Mesothelial cell of epicardium (in vitro differentiated cells): ENCODE measurements around the gene TRIM62. TPM values are rescaled to one million over a fixed set of nuclear protein-coding genes. Genes with fewer than 3 reads are reported as not detected.

Experiments
- DNase-seq, 2 experiments: peaks; one replicate each; pipeline ENCODE4 v3.0.0; 2021; ENCODE audit warnings: low spot score in 2 of 2; ENCODE audit not compliant: unreplicated experiment in 2 of 2
- H3K27ac Mint-ChIP-seq: 2 replicates; pipeline ENCODE4 v1.8.0; 2021; ENCODE audit warnings: mixed read lengths
- H3K27me3 Mint-ChIP-seq: 2 replicates; pipeline ENCODE4 v1.8.0; 2021; ENCODE audit warnings: low read depth, mixed read lengths
- H3K36me3 Mint-ChIP-seq: 2 replicates; pipeline ENCODE4 v1.8.0; 2021; ENCODE audit warnings: mixed read lengths
- H3K4me1 Mint-ChIP-seq: 2 replicates; pipeline ENCODE4 v1.8.0; 2021; ENCODE audit warnings: mixed read lengths
- H3K4me3 Mint-ChIP-seq: 2 replicates; pipeline ENCODE4 v1.8.0; 2021; ENCODE audit warnings: mild to moderate bottlenecking, moderate library complexity, mixed read lengths
- H3K9me3 Mint-ChIP-seq: 2 replicates; pipeline ENCODE4 v1.8.0; 2021; ENCODE audit warnings: mixed read lengths
- total RNA-seq: library from RNA; stranded (reverse); gene quantifications from 3 replicates; pipeline ENCODE4 v1.2.1, GENCODE V29; 2021
- TF ChIP-seq, protein P1 (sequence below): fragments of 200-600 bp; sonication (generic); IDR thresholded peaks from one replicate; pipeline ENCODE4 v1.5.0; 2021; ENCODE audit warnings: antibody characterized with exemption; ENCODE audit not compliant: unreplicated experiment

TRIM62 gene
- total RNA-seq, 1 donor from 2014 or later, result 13.9 TPM

DNA sequence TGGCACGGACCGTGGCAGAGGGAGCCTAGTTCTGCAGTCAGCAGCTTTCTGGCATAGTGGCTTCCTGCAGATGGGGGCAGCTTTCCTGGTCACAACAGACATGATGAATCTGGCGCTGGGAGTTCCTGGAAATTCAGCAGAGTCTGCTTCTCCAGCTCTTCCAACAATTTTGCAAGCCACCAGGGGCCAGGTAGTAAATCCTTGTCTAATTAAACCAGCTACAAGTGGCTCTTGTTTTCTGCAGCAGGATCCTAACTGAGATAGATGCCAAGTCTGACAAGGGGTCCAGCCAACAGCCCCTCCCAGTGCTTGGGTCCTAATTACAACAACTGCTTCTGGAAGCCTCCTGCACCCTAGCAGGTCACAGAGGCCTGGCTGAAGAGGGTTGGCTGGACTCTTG is 35.8 kb downstream of the TRIM62 start:
- Mint-ChIP-seq H3K4me1 (peaks cover 22% of the 10 kb centered on the region), H3K27ac (no peak overlapping the region), H3K27me3 (no peaks in the 10 kb centered on the region), H3K4me3 (no peak overlapping the region), H3K9me3 (no peaks in the 10 kb centered on the region), H3K36me3 (peaks cover 16% of the 10 kb centered on the region)
- DNase-seq, result no peak
- TF ChIP-seq, protein P1, sequence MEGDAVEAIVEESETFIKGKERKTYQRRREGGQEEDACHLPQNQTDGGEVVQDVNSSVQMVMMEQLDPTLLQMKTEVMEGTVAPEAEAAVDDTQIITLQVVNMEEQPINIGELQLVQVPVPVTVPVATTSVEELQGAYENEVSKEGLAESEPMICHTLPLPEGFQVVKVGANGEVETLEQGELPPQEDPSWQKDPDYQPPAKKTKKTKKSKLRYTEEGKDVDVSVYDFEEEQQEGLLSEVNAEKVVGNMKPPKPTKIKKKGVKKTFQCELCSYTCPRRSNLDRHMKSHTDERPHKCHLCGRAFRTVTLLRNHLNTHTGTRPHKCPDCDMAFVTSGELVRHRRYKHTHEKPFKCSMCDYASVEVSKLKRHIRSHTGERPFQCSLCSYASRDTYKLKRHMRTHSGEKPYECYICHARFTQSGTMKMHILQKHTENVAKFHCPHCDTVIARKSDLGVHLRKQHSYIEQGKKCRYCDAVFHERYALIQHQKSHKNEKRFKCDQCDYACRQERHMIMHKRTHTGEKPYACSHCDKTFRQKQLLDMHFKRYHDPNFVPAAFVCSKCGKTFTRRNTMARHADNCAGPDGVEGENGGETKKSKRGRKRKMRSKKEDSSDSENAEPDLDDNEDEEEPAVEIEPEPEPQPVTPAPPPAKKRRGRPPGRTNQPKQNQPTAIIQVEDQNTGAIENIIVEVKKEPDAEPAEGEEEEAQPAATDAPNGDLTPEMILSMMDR, result no peak

DNA sequence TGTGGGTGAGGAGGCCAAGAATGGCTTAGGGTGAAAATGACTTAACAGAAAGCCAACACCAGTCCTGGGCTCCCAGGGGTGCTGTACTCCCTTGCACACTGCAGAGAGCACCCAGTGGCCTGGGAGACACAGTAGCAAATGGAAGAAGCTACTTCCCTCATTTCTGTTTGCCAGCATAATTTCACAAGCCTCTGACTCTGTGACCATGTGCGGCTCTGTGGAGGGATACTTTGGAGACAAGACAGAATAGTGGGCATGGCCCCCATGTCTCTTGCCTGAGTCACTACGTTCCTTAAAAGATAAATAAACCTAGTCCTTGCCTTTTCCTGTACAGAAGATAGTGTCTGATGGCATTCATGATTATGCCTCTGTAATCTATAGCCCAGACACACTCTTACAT is 38.1 kb downstream of the TRIM62 start:
- Mint-ChIP-seq H3K9me3 (no peaks in the 10 kb centered on the region), H3K36me3 (peaks cover 14% of the 10 kb centered on the region), H3K4me3 (no peak overlapping the region), H3K27me3 (no peaks in the 10 kb centered on the region), H3K27ac (peak overlapping the region; percentile 66), H3K4me1 (peaks cover 11% of the 10 kb centered on the region)
- TF ChIP-seq, protein P1, result no peak
- DNase-seq, result no peak

DNA sequence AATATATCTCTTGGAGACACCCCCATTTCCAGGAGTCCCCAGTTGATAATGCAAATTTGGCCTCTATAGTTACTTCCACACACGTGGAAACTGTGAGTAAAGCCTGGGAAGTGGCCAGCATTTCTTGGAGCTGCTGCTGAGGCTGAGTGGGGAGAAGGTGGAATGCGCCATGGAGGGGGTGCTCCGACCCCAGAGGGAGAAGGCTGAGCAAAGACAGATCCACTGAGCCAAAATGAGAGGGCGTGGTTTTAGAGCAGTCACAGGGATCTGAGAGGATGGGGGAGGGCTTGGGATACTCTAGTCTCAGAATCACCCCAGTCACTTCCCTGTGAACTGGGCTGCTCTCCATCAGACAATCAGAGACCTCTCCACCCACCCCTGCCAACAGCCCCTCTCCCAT is 38.7 kb downstream of the TRIM62 start:
- Mint-ChIP-seq H3K36me3 (peaks cover 14% of the 10 kb centered on the region), H3K27ac (peak overlapping the region; percentile 66), H3K4me1 (peaks cover 11% of the 10 kb centered on the region), H3K9me3 (no peaks in the 10 kb centered on the region), H3K4me3 (no peak overlapping the region), H3K27me3 (no peaks in the 10 kb centered on the region)
- TF ChIP-seq, protein P1, result no peak
- no peak for DNase-seq

DNA sequence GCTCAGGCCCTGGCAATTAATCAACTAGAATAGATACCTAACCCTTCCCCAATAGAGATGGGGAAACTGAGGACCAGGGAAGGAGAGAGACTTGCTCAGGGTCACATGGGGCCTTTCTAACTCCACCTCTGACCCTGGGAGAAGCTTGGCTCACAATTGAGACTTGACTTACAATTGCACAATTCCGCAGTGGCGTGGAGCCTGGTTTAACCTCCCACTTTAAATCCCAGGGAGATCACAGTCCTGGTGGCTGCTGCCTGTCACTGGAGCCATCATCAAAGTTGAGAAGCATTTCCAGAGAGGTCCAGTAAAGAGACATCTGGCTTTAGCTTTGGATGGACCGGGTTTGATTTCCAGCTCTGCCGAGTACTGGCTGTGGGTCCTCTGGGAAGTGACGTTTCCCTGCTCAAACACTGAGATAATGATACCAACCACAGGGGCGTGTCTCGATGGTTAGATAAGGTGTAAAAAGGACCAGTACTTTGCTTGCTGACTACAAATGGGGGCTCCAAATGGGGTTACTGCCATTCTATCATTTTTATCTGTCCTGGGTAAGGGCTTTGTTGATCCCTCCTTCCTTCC is 39.3 kb downstream of the TRIM62 start:
- H3K4me1 Mint-ChIP-seq, result peaks cover 16% of the 10 kb centered on the region
- H3K9me3 Mint-ChIP-seq, result no peaks in the 10 kb centered on the region
- TF ChIP-seq, protein P1, result no peak
- peaks cover 11% of the 10 kb centered on the region for H3K36me3 Mint-ChIP-seq
- no peak overlapping the region for H3K4me3 Mint-ChIP-seq
- H3K27me3 Mint-ChIP-seq, result no peaks in the 10 kb centered on the region
- H3K27ac Mint-ChIP-seq, result no peak overlapping the region
- DNase-seq, result no peak

DNA sequence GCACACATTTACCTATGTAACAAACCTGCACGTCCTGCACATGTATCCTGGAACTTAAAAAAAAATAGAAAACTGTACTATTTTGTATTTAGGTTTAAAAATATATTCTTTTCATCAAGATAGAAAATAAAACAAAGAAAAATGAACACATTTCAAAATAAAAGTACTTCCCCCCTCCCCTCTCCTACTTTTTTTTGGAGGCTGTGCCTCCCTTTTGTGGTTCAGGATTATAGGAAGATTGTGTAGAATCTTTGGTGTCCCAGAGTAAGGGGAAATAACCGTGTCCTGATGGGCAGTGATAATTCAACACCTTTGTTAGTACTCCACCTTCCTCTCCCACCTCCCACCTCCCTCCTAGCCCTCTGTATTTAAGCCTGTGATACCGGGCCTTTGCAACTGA is 40.1 kb downstream of the TRIM62 start:
- DNase-seq, result no peak
- TF ChIP-seq, protein P1, result no peak
- no peaks in the 10 kb centered on the region for H3K9me3 Mint-ChIP-seq
- H3K27me3 Mint-ChIP-seq, result no peaks in the 10 kb centered on the region
- peaks cover 8% of the 10 kb centered on the region for H3K36me3 Mint-ChIP-seq
- H3K27ac Mint-ChIP-seq, result no peak overlapping the region
- H3K4me3 Mint-ChIP-seq, result no peak overlapping the region
- peaks cover 16% of the 10 kb centered on the region for H3K4me1 Mint-ChIP-seq

DNA sequence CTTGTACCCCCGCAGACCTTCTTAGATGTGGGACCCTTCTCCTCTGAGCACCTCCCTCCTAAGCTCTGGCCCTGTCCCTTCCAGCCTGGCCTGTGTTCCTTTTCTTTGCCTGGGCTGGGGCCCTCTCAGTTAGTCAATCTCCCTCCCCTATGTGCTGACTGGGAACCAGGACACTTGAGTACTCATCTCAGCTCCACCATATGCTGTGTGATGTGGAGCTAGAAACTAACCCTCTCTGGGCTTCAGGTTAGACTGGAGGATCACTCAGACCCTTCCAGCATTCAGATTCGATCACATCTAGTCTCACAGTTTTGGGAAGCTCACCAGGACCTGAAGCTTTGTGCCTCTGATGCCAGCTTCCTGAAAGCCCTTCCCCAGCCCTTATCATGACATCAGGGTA is 40.6 kb downstream of the TRIM62 start:
- no peaks in the 10 kb centered on the region for H3K9me3 Mint-ChIP-seq
- H3K4me3 Mint-ChIP-seq, result no peak overlapping the region
- TF ChIP-seq, protein P1, result no peak
- H3K27me3 Mint-ChIP-seq, result no peaks in the 10 kb centered on the region
- H3K4me1 Mint-ChIP-seq, result peaks cover 16% of the 10 kb centered on the region
- no peak overlapping the region for H3K27ac Mint-ChIP-seq
- no peak for DNase-seq
- peaks cover 3% of the 10 kb centered on the region for H3K36me3 Mint-ChIP-seq
